ENCODE data around the gene TDRD12. TPM values are rescaled to one million over a fixed set of nuclear protein-coding genes. Genes with fewer than 3 reads are reported as not detected.

TDRD12 gene
- total and polyA plus RNA-seq, 8 donors = 0.06 to 0.84 (median 0.11) TPM; not detected in 3

DNA sequence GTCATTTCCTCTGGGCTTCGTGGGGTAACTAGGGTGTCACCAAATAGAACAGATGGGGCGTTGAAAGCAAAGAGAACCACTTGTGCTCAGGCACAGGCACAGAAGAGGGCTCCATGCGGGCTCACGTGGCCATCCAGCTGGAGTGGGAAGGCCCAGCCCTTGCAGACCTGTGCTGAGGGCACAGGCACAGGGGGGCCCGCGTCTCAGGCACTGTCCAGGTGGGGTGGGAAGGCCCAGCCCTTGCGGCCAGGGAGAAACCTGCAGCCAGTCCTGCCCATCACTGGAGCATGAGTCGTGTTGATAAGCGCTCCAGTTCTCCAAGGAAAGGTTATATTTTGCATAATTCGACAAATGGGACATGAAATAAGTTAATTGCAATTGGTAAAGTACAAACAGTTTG is 92.5 kb downstream of the TDRD12 start:
- FAIRE-seq (no peak), DNase-seq (no peak), ATAC-seq (no peak)
- TF ChIP-seq, protein P1, sequence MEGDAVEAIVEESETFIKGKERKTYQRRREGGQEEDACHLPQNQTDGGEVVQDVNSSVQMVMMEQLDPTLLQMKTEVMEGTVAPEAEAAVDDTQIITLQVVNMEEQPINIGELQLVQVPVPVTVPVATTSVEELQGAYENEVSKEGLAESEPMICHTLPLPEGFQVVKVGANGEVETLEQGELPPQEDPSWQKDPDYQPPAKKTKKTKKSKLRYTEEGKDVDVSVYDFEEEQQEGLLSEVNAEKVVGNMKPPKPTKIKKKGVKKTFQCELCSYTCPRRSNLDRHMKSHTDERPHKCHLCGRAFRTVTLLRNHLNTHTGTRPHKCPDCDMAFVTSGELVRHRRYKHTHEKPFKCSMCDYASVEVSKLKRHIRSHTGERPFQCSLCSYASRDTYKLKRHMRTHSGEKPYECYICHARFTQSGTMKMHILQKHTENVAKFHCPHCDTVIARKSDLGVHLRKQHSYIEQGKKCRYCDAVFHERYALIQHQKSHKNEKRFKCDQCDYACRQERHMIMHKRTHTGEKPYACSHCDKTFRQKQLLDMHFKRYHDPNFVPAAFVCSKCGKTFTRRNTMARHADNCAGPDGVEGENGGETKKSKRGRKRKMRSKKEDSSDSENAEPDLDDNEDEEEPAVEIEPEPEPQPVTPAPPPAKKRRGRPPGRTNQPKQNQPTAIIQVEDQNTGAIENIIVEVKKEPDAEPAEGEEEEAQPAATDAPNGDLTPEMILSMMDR (IDR thresholded peaks at IDR 0.05) = no peak
- H3K27me3 ChIP-seq = no peaks in the 10 kb centered on the region
- H3K36me3 ChIP-seq = no peaks in the 10 kb centered on the region
- no peak overlapping the region for H3K4me3 ChIP-seq
- intact Hi-C loops (cut with DNase I) = no loop called here
- whole genome bisulfite sequencing, 2 donors = 74 to 86% methylated on average over 10 of the region's 10 CpGs
- H3K4me1 ChIP-seq = no peaks in the 10 kb centered on the region
- H3K9me3 ChIP-seq = no peaks in the 10 kb centered on the region
- H3K27ac ChIP-seq = no peak overlapping the region

DNA sequence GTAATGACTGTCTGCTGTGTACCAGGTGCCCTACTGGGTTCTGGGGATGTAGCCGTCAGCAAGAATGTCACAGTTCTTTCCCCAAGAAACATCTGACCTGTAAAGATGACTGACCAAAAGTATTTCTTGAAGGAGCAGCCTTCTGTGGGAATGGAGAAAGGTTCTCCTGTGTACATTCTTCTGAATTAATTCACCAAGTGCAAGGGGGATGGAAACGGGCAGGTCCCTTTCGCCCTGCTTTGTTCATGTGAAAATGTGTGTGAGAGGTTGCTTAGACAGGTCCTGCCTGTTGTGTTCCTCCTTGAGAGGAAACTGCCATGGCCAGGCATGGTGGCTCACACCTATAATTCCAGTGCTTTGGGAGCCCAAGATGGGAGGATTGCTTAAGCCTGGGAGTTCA is 93.0 kb downstream of the TDRD12 start:
- FAIRE-seq (no peak), DNase-seq (no peak)

DNA sequence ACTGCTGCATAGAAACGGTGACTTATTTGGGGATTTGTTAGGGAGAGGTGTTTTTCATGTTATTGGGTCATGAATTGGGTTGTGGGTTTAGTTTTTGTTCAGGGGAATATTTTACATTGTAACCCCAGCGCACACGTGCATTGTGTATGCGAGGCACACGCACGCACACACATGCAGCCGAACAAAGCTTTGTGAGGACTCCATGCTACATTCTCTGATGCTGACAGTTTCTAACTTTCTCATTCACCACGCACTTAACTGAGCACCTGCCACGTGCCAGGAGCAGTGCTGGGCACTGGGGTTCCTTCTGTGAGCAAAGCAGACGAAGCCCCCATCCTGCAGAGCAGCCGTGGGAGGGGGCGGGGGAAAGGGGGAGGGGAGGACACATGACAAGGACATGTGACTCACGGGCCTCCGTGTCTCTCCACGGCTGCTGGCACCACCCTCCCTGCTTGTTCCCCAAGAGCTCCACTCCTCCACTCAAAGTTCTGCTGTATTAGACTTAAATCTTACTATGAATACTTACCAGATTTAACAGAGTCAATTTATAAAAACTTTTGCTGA is 94.4 kb downstream of the TDRD12 start:
- Histone ChIP-seq H3K9me3 (no peaks in the 10 kb centered on the region), H3K27me3 (no peaks in the 10 kb centered on the region), H3K27ac (no peak overlapping the region), H3K4me1 (no peaks in the 10 kb centered on the region), H3K36me3 (no peaks in the 10 kb centered on the region), H3K4me3 (no peak overlapping the region)
- whole genome bisulfite sequencing, 2 donors = 53 to 57% methylated on average over 14 to 15 of the region's 15 CpGs
- ATAC-seq (no peak), FAIRE-seq (no peak), DNase-seq (no peak)
- TF ChIP-seq, protein P1 (IDR thresholded peaks at IDR 0.05) = no peak
- intact Hi-C loops (cut with DNase I) = no loop called here

More for the DNA sequence above, 93.0 kb downstream of the TDRD12 start:
- TF ChIP-seq, protein P1 (IDR thresholded peaks at IDR 0.05) = no peak
- no peaks in the 10 kb centered on the region for H3K4me1 ChIP-seq
- no peaks in the 10 kb centered on the region for H3K27me3 ChIP-seq
- 58 to 90% methylated on average over 3 of the region's 3 CpGs for WGBS, 2 donors
- no peak overlapping the region for H3K27ac ChIP-seq
- intact Hi-C loops (cut with DNase I) = no loop called here
- no peak overlapping the region for H3K4me3 ChIP-seq
- ATAC-seq = no peak
- H3K36me3 ChIP-seq = no peaks in the 10 kb centered on the region
- no peaks in the 10 kb centered on the region for H3K9me3 ChIP-seq

DNA sequence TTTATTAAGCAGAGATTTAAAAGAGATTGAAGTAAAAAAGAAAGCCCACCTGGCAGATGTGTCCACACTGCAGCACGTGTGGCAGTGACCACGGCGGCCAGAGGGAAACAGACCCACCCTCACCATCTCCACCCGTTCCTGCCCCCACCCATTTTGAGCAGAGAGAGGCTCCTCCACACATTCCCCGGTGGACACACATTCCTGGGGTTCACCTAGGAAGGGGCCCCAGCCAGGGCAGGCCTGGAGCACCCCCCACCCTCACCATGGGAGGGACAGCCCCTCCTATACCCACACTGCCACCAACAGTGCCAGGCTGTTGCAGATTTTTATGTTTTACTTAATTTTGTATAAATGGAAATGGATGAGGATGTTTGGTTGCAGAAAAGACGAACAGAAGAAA is 95.1 kb downstream of the TDRD12 start:
- Histone ChIP-seq H3K36me3 (no peaks in the 10 kb centered on the region), H3K9me3 (no peaks in the 10 kb centered on the region), H3K4me1 (no peaks in the 10 kb centered on the region), H3K4me3 (no peak overlapping the region), H3K27me3 (no peaks in the 10 kb centered on the region), H3K27ac (no peak overlapping the region)
- DNase-seq (no peak), ATAC-seq (no peak), FAIRE-seq (no peak)
- intact Hi-C loops (cut with DNase I) = no loop called here
- TF ChIP-seq, protein P1 (IDR thresholded peaks at IDR 0.05) = no peak
- WGBS, 2 donors = 64 to 73% methylated on average over 6 of the region's 6 CpGs

DNA sequence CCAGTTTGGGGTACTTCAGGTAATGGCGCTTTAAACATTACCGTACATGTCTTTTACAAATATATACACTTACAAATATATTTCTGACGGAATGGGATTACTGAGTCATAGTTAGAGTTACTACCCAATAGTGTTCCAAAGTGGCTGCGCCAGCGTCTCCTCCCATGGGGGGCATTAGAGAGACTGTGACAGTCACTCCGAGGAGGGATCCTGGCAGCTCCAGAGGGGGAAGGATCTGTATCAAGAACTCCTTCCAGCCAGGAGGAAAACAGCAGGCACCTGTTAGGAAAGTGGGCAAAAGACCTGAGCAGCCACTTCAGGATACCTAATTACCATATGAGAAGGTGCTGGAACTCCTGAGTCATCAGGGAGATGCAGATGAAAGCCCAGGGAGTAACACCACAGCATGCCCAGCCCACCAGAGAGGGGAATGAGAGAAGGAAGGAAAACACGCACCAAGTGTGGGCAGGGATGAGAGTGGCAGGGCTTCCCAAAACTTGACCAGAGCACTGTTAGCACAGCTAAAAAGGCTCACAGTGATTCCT is 97.1 kb downstream of the TDRD12 start:
- intact Hi-C loops (cut with DNase I) = no loop called here
- ATAC-seq (no peak), FAIRE-seq (no peak), DNase-seq (no peak)
- Histone ChIP-seq H3K9me3 (no peaks in the 10 kb centered on the region), H3K4me3 (no peak overlapping the region), H3K27me3 (no peaks in the 10 kb centered on the region), H3K36me3 (no peaks in the 10 kb centered on the region), H3K27ac (no peak overlapping the region), H3K4me1 (no peaks in the 10 kb centered on the region)
- TF ChIP-seq, protein P1 (IDR thresholded peaks at IDR 0.05) = no peak
- WGBS, 2 donors = 65 to 69% methylated on average over 7 of the region's 7 CpGs

Data from pancreas (tissue), 10 donors.